Measurements from ENCODE around the gene GALK2. TPM values are rescaled to one million over a fixed set of nuclear protein-coding genes. Genes with fewer than 3 reads are reported as not detected.

Gene GALK2
- total RNA-seq, 1 experiment from 2014 or later, result 35.0 TPM

DNA sequence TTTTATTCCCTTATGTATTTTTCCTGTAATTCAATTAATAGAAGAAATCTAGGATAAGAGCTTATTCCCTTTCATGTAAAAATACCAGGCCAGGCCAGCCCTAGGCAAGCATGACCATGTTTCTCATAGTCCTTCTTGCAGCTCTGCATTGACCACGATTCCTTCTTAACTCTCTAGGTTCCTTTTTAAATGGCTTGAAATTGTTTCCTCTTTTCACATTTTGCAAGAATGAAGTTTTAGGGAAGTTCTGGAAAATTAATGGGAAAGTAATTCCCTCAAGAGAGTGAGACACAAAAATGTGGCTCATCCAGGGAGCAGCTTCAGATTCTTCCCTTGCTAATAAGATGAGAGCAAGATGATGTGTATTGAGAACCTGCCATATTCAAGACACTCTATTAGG, 136.5 kb downstream of the GALK2 start:
- Histone ChIP-seq H3K9me3 (ENCODE audit: control insufficient read depth, insufficient read depth, low read depth, low read length) (no peaks in the 10 kb centered on the region), H3K4me1 (ENCODE audit: control insufficient read depth, insufficient read depth, low read length) (no peaks in the 10 kb centered on the region), H3K36me3 (ENCODE audit: control insufficient read depth, insufficient read depth, low read length) (no peaks in the 10 kb centered on the region), H3K27me3 (ENCODE audit: control insufficient read depth, insufficient read depth, low read length) (no peaks in the 10 kb centered on the region), H3K27ac (ENCODE audit: low read length) (no peak overlapping the region), H3K4me3 (ENCODE audit: low read depth in 2 of 2, low read length in 2 of 2) (no peak overlapping the region)
- no TSS peak for BruUV-seq (replicated peaks)
- intact Hi-C loops (cut with micrococcal nuclease; ENCODE audit: unreplicated experiment) (no loop called here), in situ Hi-C loops (cut with HindIII; ENCODE audit: low pct_unique_long_range_greater_than_20kb, low sequenced_read_pairs) (no loop called here)
- ChIA-PET POLR2A (interaction anchor here (0.7 kb wide), 1 partner anchor 505 kb away, joined by 3 read pairs; no protein-coding TSS in a partner anchor), CTCF (no interaction called here)
- DNase-seq (ENCODE audit: low read depth, low spot score) (no peak), ATAC-seq (no peak)
- TF ChIP-seq SIN3A (IDR thresholded peaks at IDR 0.05; ENCODE audit: borderline replicate concordance, insufficient read depth, low read depth, low read length), result no peak
- TF ChIP-seq POLR2AphosphoS5 (IDR thresholded peaks at IDR 0.05; ENCODE audit: low read depth, low read length), result no peak
- TF ChIP-seq TCF7L2 (IDR thresholded peaks at IDR 0.05; ENCODE audit: low read depth, low read length), result no peak
- TF ChIP-seq, protein P1, sequence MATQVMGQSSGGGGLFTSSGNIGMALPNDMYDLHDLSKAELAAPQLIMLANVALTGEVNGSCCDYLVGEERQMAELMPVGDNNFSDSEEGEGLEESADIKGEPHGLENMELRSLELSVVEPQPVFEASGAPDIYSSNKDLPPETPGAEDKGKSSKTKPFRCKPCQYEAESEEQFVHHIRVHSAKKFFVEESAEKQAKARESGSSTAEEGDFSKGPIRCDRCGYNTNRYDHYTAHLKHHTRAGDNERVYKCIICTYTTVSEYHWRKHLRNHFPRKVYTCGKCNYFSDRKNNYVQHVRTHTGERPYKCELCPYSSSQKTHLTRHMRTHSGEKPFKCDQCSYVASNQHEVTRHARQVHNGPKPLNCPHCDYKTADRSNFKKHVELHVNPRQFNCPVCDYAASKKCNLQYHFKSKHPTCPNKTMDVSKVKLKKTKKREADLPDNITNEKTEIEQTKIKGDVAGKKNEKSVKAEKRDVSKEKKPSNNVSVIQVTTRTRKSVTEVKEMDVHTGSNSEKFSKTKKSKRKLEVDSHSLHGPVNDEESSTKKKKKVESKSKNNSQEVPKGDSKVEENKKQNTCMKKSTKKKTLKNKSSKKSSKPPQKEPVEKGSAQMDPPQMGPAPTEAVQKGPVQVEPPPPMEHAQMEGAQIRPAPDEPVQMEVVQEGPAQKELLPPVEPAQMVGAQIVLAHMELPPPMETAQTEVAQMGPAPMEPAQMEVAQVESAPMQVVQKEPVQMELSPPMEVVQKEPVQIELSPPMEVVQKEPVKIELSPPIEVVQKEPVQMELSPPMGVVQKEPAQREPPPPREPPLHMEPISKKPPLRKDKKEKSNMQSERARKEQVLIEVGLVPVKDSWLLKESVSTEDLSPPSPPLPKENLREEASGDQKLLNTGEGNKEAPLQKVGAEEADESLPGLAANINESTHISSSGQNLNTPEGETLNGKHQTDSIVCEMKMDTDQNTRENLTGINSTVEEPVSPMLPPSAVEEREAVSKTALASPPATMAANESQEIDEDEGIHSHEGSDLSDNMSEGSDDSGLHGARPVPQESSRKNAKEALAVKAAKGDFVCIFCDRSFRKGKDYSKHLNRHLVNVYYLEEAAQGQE (IDR thresholded peaks at IDR 0.05; ENCODE audit: insufficient read depth in 1 of 2, low read depth in 2 of 2, low read length in 1 of 2), result no peak
- TF ChIP-seq, protein P2, sequence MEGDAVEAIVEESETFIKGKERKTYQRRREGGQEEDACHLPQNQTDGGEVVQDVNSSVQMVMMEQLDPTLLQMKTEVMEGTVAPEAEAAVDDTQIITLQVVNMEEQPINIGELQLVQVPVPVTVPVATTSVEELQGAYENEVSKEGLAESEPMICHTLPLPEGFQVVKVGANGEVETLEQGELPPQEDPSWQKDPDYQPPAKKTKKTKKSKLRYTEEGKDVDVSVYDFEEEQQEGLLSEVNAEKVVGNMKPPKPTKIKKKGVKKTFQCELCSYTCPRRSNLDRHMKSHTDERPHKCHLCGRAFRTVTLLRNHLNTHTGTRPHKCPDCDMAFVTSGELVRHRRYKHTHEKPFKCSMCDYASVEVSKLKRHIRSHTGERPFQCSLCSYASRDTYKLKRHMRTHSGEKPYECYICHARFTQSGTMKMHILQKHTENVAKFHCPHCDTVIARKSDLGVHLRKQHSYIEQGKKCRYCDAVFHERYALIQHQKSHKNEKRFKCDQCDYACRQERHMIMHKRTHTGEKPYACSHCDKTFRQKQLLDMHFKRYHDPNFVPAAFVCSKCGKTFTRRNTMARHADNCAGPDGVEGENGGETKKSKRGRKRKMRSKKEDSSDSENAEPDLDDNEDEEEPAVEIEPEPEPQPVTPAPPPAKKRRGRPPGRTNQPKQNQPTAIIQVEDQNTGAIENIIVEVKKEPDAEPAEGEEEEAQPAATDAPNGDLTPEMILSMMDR (IDR thresholded peaks at IDR 0.05), result no peak

DNA sequence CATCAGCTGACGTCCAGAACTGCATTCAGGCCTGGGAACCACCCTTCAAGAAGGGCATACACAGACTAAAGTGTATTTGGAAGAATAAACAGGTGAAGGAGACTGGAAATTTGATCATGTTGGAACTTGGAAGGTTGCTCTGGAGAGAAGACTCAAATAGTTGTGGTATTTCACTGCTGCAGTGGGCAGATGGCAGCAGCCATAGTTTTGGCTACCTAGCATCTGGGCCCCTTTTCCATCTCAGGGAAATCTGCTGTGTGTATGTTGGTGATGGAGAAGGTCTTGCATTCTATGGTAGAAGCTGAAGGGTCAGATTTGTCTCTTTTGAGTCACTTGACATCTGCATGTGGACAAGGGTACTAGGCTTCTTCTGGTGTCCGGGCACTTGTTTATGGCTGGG, 138.6 kb downstream of the GALK2 start:
- CTCF ChIA-PET, result no interaction called here
- Histone ChIP-seq H3K27ac (ENCODE audit: low read length) (no peak overlapping the region), H3K4me3 (ENCODE audit: low read depth in 2 of 2, low read length in 2 of 2) (no peak overlapping the region), H3K27me3 (ENCODE audit: control insufficient read depth, insufficient read depth, low read length) (no peaks in the 10 kb centered on the region), H3K36me3 (ENCODE audit: control insufficient read depth, insufficient read depth, low read length) (no peaks in the 10 kb centered on the region), H3K9me3 (ENCODE audit: control insufficient read depth, insufficient read depth, low read depth, low read length) (no peaks in the 10 kb centered on the region), H3K4me1 (ENCODE audit: control insufficient read depth, insufficient read depth, low read length) (no peaks in the 10 kb centered on the region)
- intact Hi-C loops (cut with micrococcal nuclease; ENCODE audit: unreplicated experiment), result no loop called here
- BruUV-seq (replicated peaks), result no TSS peak
- TF ChIP-seq, protein P1 (IDR thresholded peaks at IDR 0.05; ENCODE audit: insufficient read depth in 1 of 2, low read depth in 2 of 2, low read length in 1 of 2), result no peak
- no peak for TF ChIP-seq SIN3A (IDR thresholded peaks at IDR 0.05; ENCODE audit: borderline replicate concordance, insufficient read depth, low read depth, low read length)
- TF ChIP-seq, protein P2 (IDR thresholded peaks at IDR 0.05), result no peak
- TF ChIP-seq TCF7L2 (IDR thresholded peaks at IDR 0.05; ENCODE audit: low read depth, low read length), result no peak
- no peak for TF ChIP-seq POLR2AphosphoS5 (IDR thresholded peaks at IDR 0.05; ENCODE audit: low read depth, low read length)
- in situ Hi-C loops (cut with HindIII; ENCODE audit: low pct_unique_long_range_greater_than_20kb, low sequenced_read_pairs), result no loop called here
- ATAC-seq (no peak), DNase-seq (ENCODE audit: low read depth, low spot score) (no peak)
- POLR2A ChIA-PET, result no interaction called here

Measured in Panc1 (cell line).